CD4-positive, alpha-beta T cell treated with Interleukin-1 beta for 1 hour (primary cell): ENCODE measurements around the gene ANKRD42.
A peak's percentile ranks its signal among the peaks of the same experiment; 100 is the strongest.

Experiments used
- DNase-seq, 2 donors: peaks; one replicate each; pipeline ENCODE4 v3.0.0-alpha.2; 2020 to 2022

ANKRD42 gene

DNA sequence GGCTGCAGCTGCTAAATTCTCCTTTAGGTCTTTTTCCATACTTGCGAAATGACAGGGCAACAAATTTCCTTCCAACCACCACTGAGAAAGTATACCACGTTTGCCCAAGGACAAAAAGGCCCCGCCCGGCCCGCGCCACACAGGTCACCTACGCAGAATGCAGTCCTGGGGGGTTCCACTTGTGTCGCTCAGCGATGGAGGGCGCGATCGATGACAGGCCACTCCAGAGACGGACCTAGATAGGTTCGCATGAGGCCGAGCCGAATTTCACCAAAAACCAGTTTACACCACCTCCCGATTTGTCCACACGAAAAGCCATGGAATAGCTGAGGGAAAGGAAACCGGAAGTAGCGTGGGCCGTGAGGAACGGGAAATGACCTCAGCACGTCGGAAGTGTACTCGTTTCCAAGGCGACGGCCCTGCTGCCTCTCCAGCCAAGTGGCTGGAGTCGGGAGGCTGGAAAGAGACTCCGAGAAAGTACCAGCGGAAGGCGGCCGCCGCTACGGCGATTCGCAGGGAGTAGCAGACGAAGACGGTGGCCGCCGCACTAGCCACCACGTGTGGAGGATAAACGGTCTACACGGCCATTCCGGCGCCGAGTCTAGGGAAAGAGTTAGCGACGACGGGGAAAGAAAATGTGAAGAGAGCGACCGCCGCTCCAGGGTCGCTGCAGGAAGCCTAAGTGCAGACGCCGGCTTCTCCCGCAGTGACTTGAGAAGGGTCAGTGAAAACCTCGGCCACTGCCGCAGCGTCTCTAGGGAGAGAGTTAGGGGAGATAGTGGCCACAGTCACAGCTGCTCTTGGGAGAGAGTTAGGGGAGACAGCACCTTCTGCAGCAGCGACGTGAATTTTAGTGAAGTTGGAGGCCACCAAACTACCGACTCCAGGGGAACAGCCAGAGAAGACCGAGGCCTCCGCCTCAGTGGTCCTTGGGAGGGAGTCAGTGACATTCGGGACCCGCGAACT is at the start of gene ANKRD42:
Gene ANKRD42, plus strand, starts transcription at position 398 of the 966 bp plus-strand sequence. CDS start 959 bp downstream, outside the sequence.
- DNase-seq, result peak; percentile 87 to 88

GRCh38 chr11:83147895-83148294 is 45.6 kb upstream of the ANKRD42 start:
- DNase-seq, result no peak

DNA sequence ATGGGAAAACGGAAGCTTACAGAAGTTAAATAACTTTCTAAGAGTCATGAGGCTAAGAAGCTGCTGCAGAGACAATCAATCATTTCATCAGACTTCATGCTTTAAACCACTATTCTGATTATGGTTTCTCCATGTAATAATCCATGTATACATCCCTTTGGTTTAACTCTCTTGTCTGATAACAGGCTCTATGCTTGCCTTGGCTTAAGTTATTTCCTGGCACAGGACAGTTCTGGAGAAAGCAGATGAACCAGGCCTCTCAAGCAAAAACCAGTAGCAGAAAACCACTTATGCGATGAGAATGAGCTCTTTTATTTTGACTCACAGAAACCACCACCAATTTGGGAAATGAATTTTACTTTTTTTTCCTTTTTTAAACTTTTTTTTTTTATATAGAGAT is 43.1 kb upstream of the ANKRD42 start:
- DNase-seq, result no peak

DNA sequence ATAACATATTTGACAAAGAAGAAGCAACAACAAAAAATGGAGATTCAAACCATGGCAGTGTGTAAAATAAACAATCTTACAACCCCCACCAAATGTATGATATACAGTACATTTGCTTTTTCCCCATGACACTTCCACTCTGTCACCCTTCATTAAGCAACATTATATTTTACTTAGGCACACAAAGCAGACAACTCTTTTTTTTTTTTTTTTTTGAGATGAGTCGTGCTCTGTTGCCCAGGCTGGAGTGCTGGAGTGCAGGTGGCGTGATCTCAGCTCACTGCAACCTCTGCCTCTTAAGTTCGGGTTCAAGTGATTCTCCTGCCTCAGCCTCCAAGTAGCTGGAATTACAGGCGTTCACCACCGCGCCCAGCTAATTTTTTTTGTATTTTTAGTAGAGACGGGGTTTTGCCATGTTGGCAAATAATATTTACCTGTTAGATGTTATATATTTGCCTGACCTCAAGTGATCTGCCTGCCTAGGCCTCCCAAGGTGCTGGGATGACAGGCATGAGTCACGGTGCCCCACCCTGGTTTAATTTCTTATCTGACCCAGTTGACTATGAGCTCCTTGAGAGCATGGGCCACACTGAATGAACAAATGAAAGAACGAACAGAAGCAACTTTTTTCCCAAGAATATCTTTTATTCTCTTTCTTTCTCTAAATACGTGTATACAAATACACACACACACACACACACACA is 42.1 kb upstream of the ANKRD42 start:
- no peak for DNase-seq

- no peak for DNase-seq
Measured at GRCh38 chr11:83152264-83152663, 41.2 kb upstream of the ANKRD42 start.

DNA sequence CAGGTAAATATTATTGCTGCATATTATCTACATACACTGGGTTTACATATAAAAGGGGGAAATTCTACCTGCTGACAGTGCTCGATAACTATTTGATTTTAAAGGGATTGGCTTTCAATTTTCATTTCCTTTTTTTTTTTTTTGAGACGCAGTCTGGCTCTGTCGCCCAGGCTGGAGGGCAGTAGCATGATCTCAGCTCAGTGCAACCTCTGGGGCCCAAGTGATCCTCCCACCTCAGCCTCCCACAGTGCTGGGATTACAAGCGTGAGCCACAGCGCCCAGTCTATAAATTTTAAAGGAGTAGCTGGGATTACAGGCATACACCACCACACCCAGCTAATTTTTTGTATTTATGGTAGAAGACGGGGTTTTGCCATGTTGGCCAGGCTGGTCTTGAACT is 39.7 kb upstream of the ANKRD42 start:
- no peak for DNase-seq

GRCh38 chr11:83156144-83156995 is 37.1 kb upstream of the ANKRD42 start:
- DNase-seq, result peak; percentile 99 to 100

- no peak for DNase-seq
Measured at GRCh38 chr11:83156996-83157593, 36.4 kb upstream of the ANKRD42 start, which contains the start of gene PCF11. PCF11 (plus strand) TSS chr11:83157131; CDS start chr11:83157440, 309 bp downstream.

DNA sequence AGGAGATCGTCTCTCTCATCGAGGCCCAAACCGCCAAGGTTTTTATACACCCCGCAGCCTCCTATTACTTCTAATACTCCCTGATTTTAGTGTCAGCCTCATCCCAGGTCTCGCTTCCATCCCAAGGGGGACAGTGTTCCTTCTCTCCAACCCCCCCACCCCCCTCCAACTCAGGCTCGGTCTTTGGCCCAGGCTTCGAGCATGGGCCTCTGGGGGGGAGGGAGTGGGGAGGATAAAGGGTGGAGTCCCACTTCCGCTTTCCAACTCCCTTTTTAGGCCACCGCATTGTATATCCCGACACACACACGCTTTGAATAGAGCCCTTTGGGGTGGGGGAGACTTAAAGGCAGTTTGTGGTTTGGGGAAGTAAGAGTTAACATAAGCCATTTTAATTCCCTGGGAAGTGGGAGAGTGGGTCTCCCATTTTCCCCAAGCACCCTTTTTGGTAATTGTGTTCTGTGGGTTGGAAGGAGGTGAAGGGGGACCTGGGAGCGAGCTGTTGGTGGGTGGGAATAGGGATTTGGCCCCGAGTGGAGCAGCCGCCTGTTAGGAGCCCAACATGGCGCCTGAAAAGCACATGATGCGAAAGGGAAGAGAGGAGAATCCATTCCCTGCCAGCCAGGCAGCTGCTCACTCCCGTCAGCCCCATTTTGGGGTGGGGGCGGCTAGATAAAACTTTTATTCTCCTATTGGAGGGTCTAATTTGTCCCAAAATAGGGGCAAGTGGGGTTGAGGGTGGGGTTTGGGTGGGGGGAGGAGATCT is 35.7 kb upstream of the ANKRD42 start:
- peak; percentile 54 to 61 for DNase-seq

- no peak for DNase-seq
Measured at GRCh38 chr11:83158357-83158786, 35.1 kb upstream of the ANKRD42 start.

- peak in 1 of 2 donors; percentile 30 for DNase-seq
Measured at GRCh38 chr11:83158965-83159901, 34.3 kb upstream of the ANKRD42 start.

- DNase-seq, result peak in 1 of 2 donors; percentile 36
Measured at GRCh38 chr11:83159902-83160865, 33.3 kb upstream of the ANKRD42 start.

DNA sequence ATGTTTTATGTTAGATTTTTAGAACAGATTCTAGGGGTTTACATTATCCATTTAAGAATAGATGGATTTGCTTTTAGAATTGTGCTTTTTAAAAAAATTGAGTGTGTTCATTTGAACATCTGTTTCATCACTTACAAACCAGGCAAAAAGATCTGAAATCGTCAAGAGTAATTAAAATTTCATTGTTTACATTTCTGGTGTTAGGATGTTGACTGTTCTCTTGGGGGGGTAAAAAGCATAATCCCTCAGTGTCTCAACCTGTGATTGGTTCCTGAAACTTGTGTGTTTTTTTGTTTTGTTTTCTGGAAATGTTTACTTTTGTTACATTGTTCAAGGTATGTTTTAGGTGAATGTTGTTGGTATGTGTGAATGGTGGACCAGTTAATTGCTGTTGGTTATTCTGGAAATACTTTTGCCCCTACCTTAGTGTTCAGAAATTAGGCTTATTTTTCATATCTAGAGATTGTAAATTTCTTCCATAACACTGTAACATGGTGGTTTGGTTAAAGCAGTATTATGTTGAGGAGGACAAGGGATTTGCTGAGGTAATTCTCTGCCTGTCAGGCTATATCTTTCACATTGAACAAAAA is 31.8 kb upstream of the ANKRD42 start:
- DNase-seq, result no peak

GRCh38 chr11:83162377-83162776 is 31.1 kb upstream of the ANKRD42 start:
- peak in 1 of 2 donors; percentile 58 for DNase-seq

GRCh38 chr11:83166193-83166866 is 27.2 kb upstream of the ANKRD42 start:
- DNase-seq, result no peak

- DNase-seq, result no peak
Measured at GRCh38 chr11:83168756-83169155, 24.8 kb upstream of the ANKRD42 start.

GRCh38 chr11:83170865-83171264 is 22.6 kb upstream of the ANKRD42 start:
- no peak for DNase-seq

DNA sequence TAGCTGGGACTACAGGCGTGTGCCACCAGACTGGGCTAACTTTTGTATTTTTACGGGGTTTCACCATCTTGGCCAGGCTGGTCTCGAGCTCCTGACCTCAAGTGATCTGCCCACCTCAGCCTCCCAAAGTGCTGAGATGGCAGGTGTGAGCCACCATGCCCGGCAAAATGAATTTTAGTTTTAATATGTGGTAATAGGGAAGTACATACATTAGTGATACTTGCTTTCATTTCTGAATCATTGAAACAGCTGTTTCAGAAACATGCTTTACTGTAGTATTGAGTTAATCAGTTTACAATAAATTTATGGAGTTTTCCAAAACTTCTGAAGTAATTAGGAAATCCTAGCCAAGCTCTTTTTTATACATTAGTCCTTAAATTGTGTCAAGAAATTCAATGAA is 21.0 kb upstream of the ANKRD42 start:
- no peak for DNase-seq
